Measurements from ENCODE around the gene LRRC41. TPM values are rescaled to one million over a fixed set of nuclear protein-coding genes. Genes with fewer than 3 reads are reported as not detected.
A peak's percentile ranks its signal among the peaks of the same experiment; 100 is the strongest.
"Not testable (repeated sequence)": the region's sequence is repeated elsewhere in the genome, so short reads cannot be mapped to it uniquely, and the experiment has no call there.

LRRC41 gene
- total and polyA plus RNA-seq, 3 experiments from 2014 or later: 40.3 to 49.9 (median 41.3) TPM

GRCh38 chr1:46342084-46342656, 38.8 kb upstream of the LRRC41 start:
- H3K9me3 ChIP-seq (ENCODE audit: low read length): no peaks in the 10 kb centered on the region
- H3K4me1 Mint-ChIP-seq: peaks cover 41 to 50% (median 44%) of the 10 kb centered on the region in 3 donors
- peaks cover 14% of the 10 kb centered on the region for H3K4me1 ChIP-seq (ENCODE audit: insufficient read depth, low read length)
- POLR2A ChIA-PET: interaction anchor here (1.1 kb wide), 1 partner anchor 11 kb away, joined by 3 read pairs; no protein-coding TSS in a partner anchor
- peak in 2 of 5 donors; percentile 4 to 18 for DNase-seq
- peak overlapping the region; percentile 8 for H3K4me3 ChIP-seq (ENCODE audit: low read length)
- H3K36me3 ChIP-seq (ENCODE audit: insufficient read depth, low read length): peaks cover 4% of the 10 kb centered on the region
- H3K27ac Mint-ChIP-seq: peak overlapping the region; percentile 98 to 100 (median 99)
- no peaks in the 10 kb centered on the region for H3K27me3 Mint-ChIP-seq
- no peaks in the 10 kb centered on the region for H3K9me3 Mint-ChIP-seq
- CTCF ChIA-PET: interaction anchor here (1.4 to 4.4 kb wide), 2 partner anchors 32 to 38 kb away, joined by 3 to 21 read pairs; partner anchors contain the start of genes LRRC41 and UQCRH
- H3K27me3 ChIP-seq (ENCODE audit: insufficient read depth, low read length, poor library complexity, severe bottlenecking): no peaks in the 10 kb centered on the region
- H3K27ac ChIP-seq (ENCODE audit: low read depth, low read length): peak overlapping the region; percentile 97
- H3K4me3 Mint-ChIP-seq: peak overlapping the region; percentile 76 to 100 (median 99)
- H3K36me3 Mint-ChIP-seq: peaks cover 0 to 42% (median 2%) of the 10 kb centered on the region in 3 donors

GRCh38 chr1:46341222-46342083, 38.0 kb upstream of the LRRC41 start:
- no peaks in the 10 kb centered on the region for H3K27me3 ChIP-seq (ENCODE audit: insufficient read depth, low read length, poor library complexity, severe bottlenecking)
- peak overlapping the region; percentile 98 for H3K4me3 ChIP-seq (ENCODE audit: low read length)
- DNase-seq: peak in 1 of 5 donors; percentile 14
- Mint-ChIP-seq H3K9me3 (no peaks in the 10 kb centered on the region), H3K4me3 (peak overlapping the region; percentile 95 to 100 (median 99)), H3K27me3 (no peaks in the 10 kb centered on the region), H3K4me1 (peaks cover 37 to 46% (median 44%) of the 10 kb centered on the region in 3 donors), H3K27ac (peak overlapping the region; percentile 98 to 100 (median 99)), H3K36me3 (peaks cover 0 to 35% (median 1%) of the 10 kb centered on the region in 3 donors)
- no peaks in the 10 kb centered on the region for H3K9me3 ChIP-seq (ENCODE audit: low read length)
- peaks cover 4% of the 10 kb centered on the region for H3K36me3 ChIP-seq (ENCODE audit: insufficient read depth, low read length)
- ChIA-PET CTCF (interaction anchor here (1.1 to 4.4 kb wide), 7 partner anchors 10 to 94 kb away, joined by 3 to 21 read pairs (median 3); partner anchors contain the start of genes LRRC41, RAD54L and UQCRH), POLR2A (interaction anchor here (1.1 to 2.0 kb wide), 2 partner anchors 12 to 38 kb away, joined by 3 to 12 read pairs; partner anchors contain the start of genes LRRC41 and UQCRH)
- peaks cover 14% of the 10 kb centered on the region for H3K4me1 ChIP-seq (ENCODE audit: insufficient read depth, low read length)
- H3K27ac ChIP-seq (ENCODE audit: low read depth, low read length): peak overlapping the region; percentile 97

- Histone ChIP-seq H3K4me1 (ENCODE audit: insufficient read depth, low read length) (peaks cover 14% of the 10 kb centered on the region), H3K9me3 (ENCODE audit: low read length) (no peaks in the 10 kb centered on the region), H3K27ac (ENCODE audit: low read depth, low read length) (peak within 1 kb of the TSS; percentile 97), H3K4me3 (ENCODE audit: low read length) (peak within 1 kb of the TSS; percentile 98), H3K36me3 (ENCODE audit: insufficient read depth, low read length) (peaks cover 4% of the 10 kb centered on the region), H3K27me3 (ENCODE audit: insufficient read depth, low read length, poor library complexity, severe bottlenecking) (no peaks in the 10 kb centered on the region)
- peak within 1 kb of the TSS; percentile 95 to 100 (median 99) for H3K4me3 Mint-ChIP-seq
- ChIA-PET CTCF (interaction anchor here (0.9 to 4.4 kb wide), 10 partner anchors 7 to 94 kb away, joined by 3 to 21 read pairs (median 4); partner anchors contain the start of genes LRRC41, RAD54L and UQCRH), POLR2A (interaction anchor here (2.0 kb wide), 1 partner anchor 37 kb away, joined by 12 read pairs; the partner anchor contains the start of genes LRRC41 and UQCRH)
- H3K27ac Mint-ChIP-seq: peak within 1 kb of the TSS; percentile 98 to 100 (median 99)
- H3K27me3 Mint-ChIP-seq: no peaks in the 10 kb centered on the region
- no peaks in the 10 kb centered on the region for H3K9me3 Mint-ChIP-seq
- H3K36me3 Mint-ChIP-seq: peaks cover 0 to 32% (median 1%) of the 10 kb centered on the region in 3 donors
- DNase-seq: peak; percentile 81 to 88 (median 84)
- H3K4me1 Mint-ChIP-seq: peaks cover 36 to 46% (median 44%) of the 10 kb centered on the region in 3 donors
Measured at GRCh38 chr1:46340404-46341221, 37.2 kb upstream of the LRRC41 start, which contains the start of gene NSUN4. Gene NSUN4, plus strand, starts transcription at chr1:46340807. Its CDS starts 20 bp downstream, at chr1:46340827.

- H3K36me3 ChIP-seq (ENCODE audit: insufficient read depth, low read length); CTCF ChIA-PET; POLR2A ChIA-PET; H3K27me3 Mint-ChIP-seq; H3K4me3 Mint-ChIP-seq; H3K27me3 ChIP-seq (ENCODE audit: insufficient read depth, low read length, poor library complexity, severe bottlenecking); H3K9me3 ChIP-seq (ENCODE audit: low read length); DNase-seq; H3K27ac ChIP-seq (ENCODE audit: low read depth, low read length); H3K4me3 ChIP-seq (ENCODE audit: low read length); H3K9me3 Mint-ChIP-seq: not testable (repeated sequence)
- H3K27ac Mint-ChIP-seq: peak overlapping the region in 1 of 8 donors; percentile 70
- H3K4me1 ChIP-seq (ENCODE audit: insufficient read depth, low read length): peaks cover 14% of the 10 kb centered on the region
- peaks cover 26 to 27% (median 27%) of the 10 kb centered on the region in 3 donors for H3K4me1 Mint-ChIP-seq
- H3K36me3 Mint-ChIP-seq: peaks cover 0 to 11% (median 0%) of the 10 kb centered on the region in 3 donors
Measured at GRCh38 chr1:46337409-46337808, 34.0 kb upstream of the LRRC41 start.

- ChIA-PET CTCF (interaction anchor here (1.0 kb wide), 1 partner anchor 26 kb away, joined by 3 read pairs; no protein-coding TSS in a partner anchor), POLR2A (no interaction called here)
- no peak for DNase-seq
Measured at GRCh38 chr1:46335081-46335480, 31.7 kb upstream of the LRRC41 start.

GRCh38 chr1:46334030-46334384, 30.6 kb upstream of the LRRC41 start:
- no peaks in the 10 kb centered on the region for H3K4me1 ChIP-seq (ENCODE audit: insufficient read depth, low read length)
- no peak for DNase-seq
- Mint-ChIP-seq H3K9me3 (no peaks in the 10 kb centered on the region), H3K27me3 (no peaks in the 10 kb centered on the region), H3K27ac (peak overlapping the region in 1 of 8 donors; percentile 19), H3K4me3 (no peak overlapping the region), H3K4me1 (no peaks in the 10 kb centered on the region), H3K36me3 (no peaks in the 10 kb centered on the region)
- no peak overlapping the region for H3K27ac ChIP-seq (ENCODE audit: low read depth, low read length)
- ChIA-PET CTCF (no interaction called here), POLR2A (no interaction called here)
- H3K9me3 ChIP-seq (ENCODE audit: low read length): no peaks in the 10 kb centered on the region
- H3K36me3 ChIP-seq (ENCODE audit: insufficient read depth, low read length): no peaks in the 10 kb centered on the region
- H3K27me3 ChIP-seq (ENCODE audit: insufficient read depth, low read length, poor library complexity, severe bottlenecking): no peaks in the 10 kb centered on the region
- no peak overlapping the region for H3K4me3 ChIP-seq (ENCODE audit: low read length)

More at GRCh38 chr1:46335081-46335480, 31.7 kb upstream of the LRRC41 start:
- H3K27me3 Mint-ChIP-seq: no peaks in the 10 kb centered on the region
- no peaks in the 10 kb centered on the region for H3K36me3 ChIP-seq (ENCODE audit: insufficient read depth, low read length)
- H3K36me3 Mint-ChIP-seq: no peaks in the 10 kb centered on the region
- no peaks in the 10 kb centered on the region for H3K9me3 ChIP-seq (ENCODE audit: low read length)
- H3K27ac Mint-ChIP-seq: no peak overlapping the region
- H3K27ac ChIP-seq (ENCODE audit: low read depth, low read length): no peak overlapping the region
- H3K4me1 Mint-ChIP-seq: peaks cover 4 to 5% (median 5%) of the 10 kb centered on the region in 3 donors
- no peaks in the 10 kb centered on the region for H3K27me3 ChIP-seq (ENCODE audit: insufficient read depth, low read length, poor library complexity, severe bottlenecking)
- no peaks in the 10 kb centered on the region for H3K9me3 Mint-ChIP-seq
- peaks cover 5% of the 10 kb centered on the region for H3K4me1 ChIP-seq (ENCODE audit: insufficient read depth, low read length)
- no peak overlapping the region for H3K4me3 ChIP-seq (ENCODE audit: low read length)
- H3K4me3 Mint-ChIP-seq: peak overlapping the region in 1 of 7 donors; percentile 10

- Histone ChIP-seq H3K27me3 (ENCODE audit: insufficient read depth, low read length, poor library complexity, severe bottlenecking) (no peaks in the 10 kb centered on the region), H3K4me3 (ENCODE audit: low read length) (no peak overlapping the region), H3K27ac (ENCODE audit: low read depth, low read length) (no peak overlapping the region), H3K9me3 (ENCODE audit: low read length) (no peaks in the 10 kb centered on the region), H3K4me1 (ENCODE audit: insufficient read depth, low read length) (no peaks in the 10 kb centered on the region), H3K36me3 (ENCODE audit: insufficient read depth, low read length) (no peaks in the 10 kb centered on the region)
- H3K4me3 Mint-ChIP-seq: no peak overlapping the region
- no peaks in the 10 kb centered on the region for H3K27me3 Mint-ChIP-seq
- no peaks in the 10 kb centered on the region for H3K4me1 Mint-ChIP-seq
- H3K36me3 Mint-ChIP-seq: no peaks in the 10 kb centered on the region
- H3K9me3 Mint-ChIP-seq: no peaks in the 10 kb centered on the region
- POLR2A ChIA-PET: no interaction called here
- H3K27ac Mint-ChIP-seq: no peak overlapping the region
- no peak for DNase-seq
- CTCF ChIA-PET: no interaction called here
Measured at GRCh38 chr1:46333300-46334029, 30.0 kb upstream of the LRRC41 start.
